Breast epithelium (tissue), 3 donors: ENCODE results near the gene RITA1.

Experiments
- POLR2A ChIP-seq: fragments of 450-650 bp; IDR thresholded peaks from one replicate; pipeline ENCODE4 v1.6.1; 2016; ENCODE audit warnings: antibody characterized with exemption, mild to moderate bottlenecking, moderate library complexity
- TF ChIP-seq, protein P1 (sequence below), 3 donors: fragments of 450-650 bp; IDR thresholded peaks; one replicate each; pipeline ENCODE4 v1.5.1; 2016 to 2017; ENCODE audit warnings: antibody characterized with exemption in 3 of 3, mild to moderate bottlenecking in 3 of 3, moderate library complexity in 3 of 3

DNA sequence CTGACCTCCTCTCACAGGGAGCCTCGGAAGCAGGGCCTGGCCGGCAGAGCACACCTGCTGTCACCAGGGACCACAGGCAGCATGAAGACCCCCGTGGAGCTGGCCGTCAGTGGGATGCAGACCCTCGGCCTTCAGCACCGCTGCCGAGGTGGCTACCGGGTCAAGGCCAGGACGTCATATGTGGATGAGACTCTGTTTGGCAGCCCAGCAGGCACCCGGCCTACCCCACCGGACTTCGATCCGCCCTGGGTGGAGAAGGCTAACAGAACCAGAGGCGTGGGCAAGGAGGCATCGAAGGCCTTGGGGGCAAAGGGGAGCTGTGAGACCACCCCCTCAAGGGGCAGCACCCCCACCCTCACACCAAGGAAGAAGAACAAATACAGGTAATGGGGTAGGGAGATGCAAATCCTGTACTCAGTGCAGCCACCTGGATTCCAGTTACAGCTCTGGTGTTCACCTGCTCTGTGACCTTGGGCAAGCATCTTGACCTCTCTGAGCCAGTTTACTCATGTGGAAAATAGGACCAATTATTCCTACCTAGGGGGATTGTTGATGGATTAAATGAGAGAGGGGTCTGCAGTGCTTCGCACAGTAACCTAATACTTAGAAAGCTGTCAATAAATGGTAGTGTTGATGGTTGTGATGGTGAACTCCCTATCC is 1.3 kb downstream of the RITA1 start:
- TF ChIP-seq, protein P1, sequence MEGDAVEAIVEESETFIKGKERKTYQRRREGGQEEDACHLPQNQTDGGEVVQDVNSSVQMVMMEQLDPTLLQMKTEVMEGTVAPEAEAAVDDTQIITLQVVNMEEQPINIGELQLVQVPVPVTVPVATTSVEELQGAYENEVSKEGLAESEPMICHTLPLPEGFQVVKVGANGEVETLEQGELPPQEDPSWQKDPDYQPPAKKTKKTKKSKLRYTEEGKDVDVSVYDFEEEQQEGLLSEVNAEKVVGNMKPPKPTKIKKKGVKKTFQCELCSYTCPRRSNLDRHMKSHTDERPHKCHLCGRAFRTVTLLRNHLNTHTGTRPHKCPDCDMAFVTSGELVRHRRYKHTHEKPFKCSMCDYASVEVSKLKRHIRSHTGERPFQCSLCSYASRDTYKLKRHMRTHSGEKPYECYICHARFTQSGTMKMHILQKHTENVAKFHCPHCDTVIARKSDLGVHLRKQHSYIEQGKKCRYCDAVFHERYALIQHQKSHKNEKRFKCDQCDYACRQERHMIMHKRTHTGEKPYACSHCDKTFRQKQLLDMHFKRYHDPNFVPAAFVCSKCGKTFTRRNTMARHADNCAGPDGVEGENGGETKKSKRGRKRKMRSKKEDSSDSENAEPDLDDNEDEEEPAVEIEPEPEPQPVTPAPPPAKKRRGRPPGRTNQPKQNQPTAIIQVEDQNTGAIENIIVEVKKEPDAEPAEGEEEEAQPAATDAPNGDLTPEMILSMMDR (IDR thresholded peaks at IDR 0.05): no peak
- no peak for TF ChIP-seq POLR2A
